NCI-H226 (cell line): Measurements from ENCODE around the gene SLC38A6.
A peak's percentile ranks its signal among the peaks of the same experiment; 100 is the strongest.

Experiments
- DNase-seq: peaks from one replicate; pipeline ENCODE4 v3.0.0-alpha.2; 2015

Gene SLC38A6

DNA sequence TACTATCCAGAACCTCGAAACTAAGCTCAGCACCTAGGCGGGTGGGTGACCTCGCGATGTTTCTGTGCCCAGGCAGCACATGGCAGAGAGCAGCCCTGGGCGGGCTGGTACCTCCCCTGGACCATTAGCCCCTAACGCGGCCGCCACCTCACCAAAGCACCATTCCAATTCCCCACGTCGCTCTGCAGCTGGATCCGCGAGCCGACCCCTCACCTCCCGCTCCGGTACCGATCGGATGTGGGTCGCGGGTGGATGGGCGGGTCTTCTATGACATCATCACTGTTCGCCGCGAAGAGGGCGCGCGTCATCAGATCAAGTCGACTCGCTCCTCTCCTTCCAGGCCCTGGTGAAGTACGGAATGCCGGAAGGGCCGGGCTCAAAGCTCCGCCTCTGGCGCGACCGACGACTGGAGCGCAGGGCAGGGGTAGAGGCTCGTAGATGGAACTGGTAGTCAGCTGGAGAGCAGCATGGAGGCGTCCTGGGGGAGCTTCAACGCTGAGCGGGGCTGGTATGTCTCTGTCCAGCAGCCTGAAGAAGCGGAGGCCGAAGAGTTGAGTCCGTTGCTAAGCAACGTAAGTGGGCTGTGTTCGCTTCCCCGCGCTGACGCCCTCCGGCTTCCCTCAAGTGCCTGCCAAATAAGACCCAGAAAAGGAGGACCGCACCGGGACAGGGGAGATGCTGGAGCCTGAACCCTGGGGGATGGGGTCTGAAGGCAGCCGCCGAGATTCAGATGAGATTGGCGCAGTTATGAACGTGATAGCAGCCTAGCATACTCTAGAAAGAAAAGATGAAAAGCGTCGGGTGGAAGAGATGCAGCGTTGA lies at the start of gene SLC38A6, which contains the start of gene TRMT5:
Gene SLC38A6, plus strand, starts transcription at position 435 of the 822 bp plus-strand sequence. Its CDS starts 33 bp downstream, at position 468.
Gene TRMT5, minus strand, starts transcription at position 269 of the 822 bp plus-strand sequence. Its CDS starts 106 bp downstream, at position 163.
- peak; percentile 97 for DNase-seq

DNA sequence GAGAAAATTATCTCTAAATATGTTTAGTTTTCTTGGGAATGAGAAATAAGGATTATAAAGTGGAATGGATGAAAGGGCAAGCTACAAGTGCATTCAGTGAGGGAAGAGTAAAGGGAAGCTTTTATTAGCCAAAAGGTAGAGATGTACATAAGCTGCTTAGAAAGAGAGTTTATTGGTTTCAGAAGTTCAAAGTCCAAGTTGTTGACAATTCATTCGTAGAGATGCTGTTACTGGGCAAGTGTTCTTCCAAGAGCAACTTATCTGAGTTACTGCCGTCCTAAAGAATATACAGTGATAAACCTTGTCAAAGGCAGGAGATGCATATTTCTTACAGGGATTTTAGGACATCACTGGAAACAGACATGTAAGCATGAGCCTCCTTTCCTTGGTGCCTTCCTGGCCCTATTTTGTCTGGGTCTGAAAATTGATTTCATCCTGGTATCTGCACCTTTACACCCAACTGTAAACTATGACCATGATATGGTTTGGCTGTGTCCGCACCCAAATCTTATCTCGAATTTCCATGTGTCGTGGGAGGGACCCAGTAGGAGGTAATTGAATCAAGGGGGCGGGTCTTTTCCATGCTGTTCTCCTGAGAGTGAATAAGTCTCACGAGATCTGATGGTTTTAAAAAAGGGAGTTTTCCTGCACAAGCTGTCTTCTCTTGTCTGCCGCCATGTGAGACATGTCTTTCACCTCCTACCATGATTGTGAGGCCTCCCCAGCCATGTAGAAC lies 47.0 kb upstream of the SLC38A6 start:
- DNase-seq, result no peak

DNA sequence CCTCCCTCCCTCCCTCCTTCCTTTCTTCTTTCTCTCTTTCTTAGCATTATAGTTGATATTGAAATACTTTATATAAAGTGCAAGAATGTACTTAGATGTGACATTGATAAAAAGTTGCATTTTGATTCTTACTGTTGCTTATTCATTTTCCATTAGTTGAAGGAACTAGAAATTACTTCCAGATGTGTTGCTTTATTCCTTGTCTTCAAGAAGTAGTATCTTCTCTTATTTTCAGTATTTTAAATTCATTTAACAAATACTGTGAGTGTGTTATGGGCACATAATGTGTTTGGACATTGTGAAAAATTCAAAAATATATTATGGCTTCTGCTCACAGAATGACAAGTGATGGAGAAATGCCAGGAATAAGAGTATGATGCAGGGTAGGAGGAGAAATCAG lies 45.7 kb upstream of the SLC38A6 start:
- DNase-seq, result no peak

DNA sequence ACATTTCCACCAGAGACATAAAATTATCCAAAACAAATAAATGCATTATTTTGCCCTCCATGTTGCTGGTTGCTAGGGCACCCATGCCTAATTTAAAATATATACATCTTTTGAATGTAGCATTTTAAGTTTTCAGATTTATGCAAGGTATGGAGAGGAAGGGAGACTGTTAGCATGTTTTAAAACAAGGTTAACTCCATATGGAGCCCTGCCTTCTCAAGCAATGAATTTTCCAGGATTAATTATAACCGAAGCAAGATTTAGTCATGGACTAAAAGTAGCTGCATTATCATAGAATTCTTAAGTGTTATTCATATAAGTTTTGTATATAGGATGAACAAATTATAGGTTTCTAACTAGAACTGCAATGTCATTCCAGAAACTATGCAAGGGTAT lies 37.4 kb upstream of the SLC38A6 start:
- DNase-seq, result no peak

DNA sequence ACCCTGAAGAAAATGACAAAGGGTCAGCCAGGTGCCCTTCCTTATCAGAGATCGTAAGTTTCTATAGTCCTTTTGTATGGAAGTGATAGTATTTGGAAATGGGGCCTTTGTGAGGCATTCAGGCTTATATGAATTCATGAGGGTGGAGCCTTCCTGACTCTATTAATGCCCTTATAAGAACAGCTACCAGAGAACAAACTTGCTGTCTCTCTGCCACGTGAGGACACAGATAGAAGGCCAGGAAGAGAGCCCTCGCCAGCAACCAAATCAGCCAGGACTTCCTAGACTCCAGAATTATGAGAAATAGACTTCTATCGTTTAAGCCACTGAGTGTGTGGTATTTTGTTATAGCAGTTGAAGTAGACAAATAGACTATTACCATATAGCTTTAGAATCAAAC lies 36.8 kb upstream of the SLC38A6 start:
- DNase-seq, result no peak

- no peak for DNase-seq
Observed at GRCh38 chr14:60945984-60946383, 35.1 kb upstream of the SLC38A6 start.

DNA sequence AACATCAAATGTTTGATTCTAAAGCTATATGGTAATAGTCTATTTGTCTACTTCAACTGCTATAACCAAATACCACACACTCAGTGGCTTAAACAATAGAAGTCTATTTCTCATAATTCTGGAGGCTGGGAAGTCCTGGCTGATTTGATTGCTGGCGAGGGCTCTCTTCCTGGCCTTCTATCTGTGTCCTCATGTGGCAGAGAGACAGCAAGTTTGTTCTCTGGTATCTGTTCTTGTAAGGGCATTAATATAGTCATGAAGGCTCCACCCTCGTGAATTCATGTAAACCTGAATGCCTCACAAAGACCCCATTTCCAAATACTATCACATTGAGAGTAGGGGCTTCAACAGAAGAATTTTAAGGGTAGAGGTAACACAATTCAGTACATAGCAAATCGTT lies 34.3 kb upstream of the SLC38A6 start:
- DNase-seq, result no peak

GRCh38 chr14:60951776-60952435 lies 29.1 kb upstream of the SLC38A6 start:
- no peak for DNase-seq

- DNase-seq, result no peak
Observed at GRCh38 chr14:60956202-60956601, 24.8 kb upstream of the SLC38A6 start.

DNA sequence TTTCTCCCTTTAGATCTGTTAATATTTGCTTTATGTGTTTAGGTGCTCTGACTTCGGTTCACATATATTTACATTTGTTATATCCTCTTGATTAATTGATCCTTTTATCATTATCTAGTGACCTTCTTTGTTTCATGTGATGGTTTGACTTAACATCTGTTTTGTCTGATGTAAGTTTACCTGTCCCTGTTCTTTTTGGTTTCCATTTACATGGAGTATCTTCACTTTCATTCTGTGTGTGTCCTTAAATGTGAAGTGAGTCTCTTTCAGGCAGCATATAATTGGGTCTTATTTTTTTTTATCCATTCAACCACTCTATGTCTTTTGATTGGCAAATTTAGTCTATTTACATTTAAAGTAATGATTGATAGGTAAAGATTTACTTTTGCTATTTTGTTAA lies 24.4 kb upstream of the SLC38A6 start:
- no peak for DNase-seq

DNA sequence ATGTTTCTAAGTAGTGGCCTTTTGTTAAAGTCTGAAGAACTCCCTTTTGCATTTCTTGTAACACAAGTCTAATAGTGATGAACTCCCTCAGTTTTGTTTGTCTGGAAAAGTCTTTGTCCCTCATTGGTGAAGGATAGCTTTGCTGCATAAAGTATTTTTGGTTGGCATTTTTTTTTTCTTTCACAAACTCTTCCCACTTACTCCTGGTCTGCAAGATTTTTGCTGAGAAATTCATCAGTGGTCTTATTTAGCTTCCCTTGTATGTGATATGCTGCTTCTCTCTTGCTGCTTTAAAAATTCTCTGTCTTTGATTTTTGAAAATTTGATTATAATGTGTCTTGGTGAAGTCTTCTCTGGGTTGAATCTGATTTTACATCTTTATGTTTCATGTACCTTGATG lies 22.9 kb upstream of the SLC38A6 start:
- DNase-seq, result no peak

GRCh38 chr14:60963761-60964160 lies 17.3 kb upstream of the SLC38A6 start:
- no peak for DNase-seq

GRCh38 chr14:60964904-60965303 lies 16.1 kb upstream of the SLC38A6 start:
- peak; percentile 20 for DNase-seq

DNA sequence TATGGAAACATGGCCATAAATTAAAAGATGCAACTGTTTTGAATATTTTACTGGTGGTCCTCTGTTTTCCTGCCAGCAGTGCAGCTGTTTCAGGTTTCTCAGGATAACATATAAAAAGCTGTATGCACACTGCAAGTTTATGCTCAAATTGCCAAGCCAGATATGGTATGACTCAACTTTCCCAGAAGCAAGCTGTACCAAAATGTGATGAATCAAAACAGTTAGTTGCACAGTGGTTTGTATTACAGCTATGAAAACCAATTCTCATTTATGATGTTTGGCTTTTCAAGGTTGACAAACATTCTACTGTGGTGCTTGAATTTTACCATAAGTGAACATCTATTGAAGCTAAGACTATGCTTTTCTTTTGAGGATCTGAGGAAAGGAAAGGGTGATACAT lies 15.6 kb upstream of the SLC38A6 start:
- DNase-seq, result peak; percentile 51

DNA sequence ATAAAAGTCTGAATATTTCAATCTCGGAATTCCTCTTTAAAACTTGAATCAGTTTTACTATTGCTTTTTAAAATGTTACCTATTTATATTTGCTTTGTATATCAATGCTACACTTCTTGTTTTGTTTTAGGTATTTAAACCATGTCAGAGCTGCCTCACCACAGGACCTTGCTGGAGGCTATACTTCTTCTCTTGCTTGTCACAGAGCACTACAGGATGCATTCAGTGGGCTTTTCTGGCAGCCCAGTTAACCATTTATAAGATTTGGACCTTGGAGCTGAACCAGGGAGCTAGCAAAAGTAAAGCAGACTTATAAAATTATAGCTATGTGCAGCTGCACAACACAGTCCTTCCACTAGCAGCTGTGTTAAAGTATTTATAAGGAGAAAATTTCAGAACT lies 12.9 kb upstream of the SLC38A6 start:
- no peak for DNase-seq

GRCh38 chr14:60968671-60969070 lies 12.4 kb upstream of the SLC38A6 start:
- DNase-seq, result no peak

DNA sequence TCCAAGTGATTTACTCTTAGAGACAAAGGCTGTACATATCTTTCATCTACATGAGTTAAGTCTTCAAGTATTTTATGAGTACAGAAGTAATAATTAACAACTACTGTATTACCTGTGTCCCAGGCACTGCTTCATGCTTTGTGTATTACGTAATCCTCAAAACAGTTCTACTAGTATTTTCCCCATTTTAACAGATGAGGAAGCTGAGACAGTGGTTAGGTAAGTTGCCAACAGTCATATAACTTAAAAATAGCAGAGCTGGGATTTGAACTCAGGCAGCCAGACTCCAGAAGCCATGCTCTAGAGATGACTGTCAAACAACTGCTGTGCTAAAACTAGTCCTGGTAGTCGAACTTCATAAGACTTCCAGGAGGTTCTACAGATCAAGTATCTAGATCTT lies 10.9 kb upstream of the SLC38A6 start:
- no peak for DNase-seq

DNA sequence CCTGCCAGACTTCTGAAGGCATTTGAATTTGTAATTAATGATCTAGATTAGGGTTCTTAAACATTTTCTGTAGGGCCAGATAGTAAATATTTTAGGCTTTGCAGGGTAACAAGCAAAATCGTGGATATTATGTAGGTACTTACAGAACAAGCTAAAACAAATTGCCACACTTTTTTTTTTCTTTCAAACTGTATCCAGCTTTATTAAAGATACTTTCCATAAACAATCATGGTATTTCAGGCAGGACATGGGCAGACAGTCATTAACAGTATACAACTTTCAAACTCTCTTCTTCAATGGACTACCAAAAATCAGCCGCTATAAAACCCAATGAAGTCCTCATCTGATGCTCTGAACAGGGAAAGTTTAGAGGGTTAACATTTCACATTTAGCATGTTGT lies 9.8 kb upstream of the SLC38A6 start:
- DNase-seq, result no peak

- no peak for DNase-seq
Observed at GRCh38 chr14:60972295-60972694, 8.8 kb upstream of the SLC38A6 start.

GRCh38 chr14:60973070-60973469 lies 8.0 kb upstream of the SLC38A6 start:
- DNase-seq, result no peak

GRCh38 chr14:60974090-60974651 lies 6.9 kb upstream of the SLC38A6 start:
- DNase-seq, result no peak

DNA sequence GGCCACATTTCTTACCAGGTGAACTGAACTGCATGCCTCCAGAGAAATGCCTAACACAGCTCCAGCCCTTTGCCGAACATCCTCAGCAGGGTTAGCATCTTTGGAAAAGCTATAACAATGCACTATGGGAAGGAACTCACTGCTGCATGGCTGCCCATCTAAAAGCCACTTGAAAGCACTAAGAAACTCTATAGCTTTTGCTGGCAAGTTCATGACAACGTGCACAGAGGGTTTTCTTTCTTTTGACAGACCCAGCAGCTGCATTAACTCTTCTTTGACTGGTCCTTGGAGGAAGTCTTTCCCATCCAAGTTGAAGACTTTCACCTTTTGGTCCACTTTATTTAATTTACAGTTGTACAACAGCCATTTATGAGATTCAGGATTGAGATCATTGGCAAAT lies 5.5 kb upstream of the SLC38A6 start:
- DNase-seq, result no peak

- no peak for DNase-seq
Observed at GRCh38 chr14:60977847-60978246, 3.2 kb upstream of the SLC38A6 start.
